Measurements from ENCODE around the gene HPGDS.

Gene HPGDS

DNA sequence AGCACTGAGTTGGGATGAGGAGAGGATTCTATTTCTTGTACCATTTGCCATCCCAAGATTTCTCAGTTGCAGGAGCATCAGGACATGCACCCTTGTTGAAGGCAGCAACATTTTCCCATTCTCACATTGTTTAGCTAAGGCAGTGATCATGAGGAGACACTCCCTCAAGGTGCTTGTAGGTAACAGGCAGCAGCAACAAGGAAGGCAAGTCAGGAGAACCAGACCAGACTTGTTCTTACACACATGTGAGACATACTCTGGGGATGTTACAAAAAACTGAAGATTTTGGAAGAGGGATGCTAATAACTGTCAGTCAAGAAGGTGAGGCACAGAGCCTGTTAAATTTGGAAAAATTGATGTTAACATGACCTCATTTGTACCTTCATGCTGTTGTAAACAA, 15.5 kb upstream of the HPGDS start:
- no peak for DNase-seq (ENCODE audit: low read depth)
- TF ChIP-seq, protein P1, sequence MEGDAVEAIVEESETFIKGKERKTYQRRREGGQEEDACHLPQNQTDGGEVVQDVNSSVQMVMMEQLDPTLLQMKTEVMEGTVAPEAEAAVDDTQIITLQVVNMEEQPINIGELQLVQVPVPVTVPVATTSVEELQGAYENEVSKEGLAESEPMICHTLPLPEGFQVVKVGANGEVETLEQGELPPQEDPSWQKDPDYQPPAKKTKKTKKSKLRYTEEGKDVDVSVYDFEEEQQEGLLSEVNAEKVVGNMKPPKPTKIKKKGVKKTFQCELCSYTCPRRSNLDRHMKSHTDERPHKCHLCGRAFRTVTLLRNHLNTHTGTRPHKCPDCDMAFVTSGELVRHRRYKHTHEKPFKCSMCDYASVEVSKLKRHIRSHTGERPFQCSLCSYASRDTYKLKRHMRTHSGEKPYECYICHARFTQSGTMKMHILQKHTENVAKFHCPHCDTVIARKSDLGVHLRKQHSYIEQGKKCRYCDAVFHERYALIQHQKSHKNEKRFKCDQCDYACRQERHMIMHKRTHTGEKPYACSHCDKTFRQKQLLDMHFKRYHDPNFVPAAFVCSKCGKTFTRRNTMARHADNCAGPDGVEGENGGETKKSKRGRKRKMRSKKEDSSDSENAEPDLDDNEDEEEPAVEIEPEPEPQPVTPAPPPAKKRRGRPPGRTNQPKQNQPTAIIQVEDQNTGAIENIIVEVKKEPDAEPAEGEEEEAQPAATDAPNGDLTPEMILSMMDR (conservative IDR thresholded peaks at IDR 0.05; ENCODE audit: control insufficient read depth, insufficient read depth, low read depth, low read length) = no peak
- no peak overlapping the region for H3K4me3 ChIP-seq (ENCODE audit: control insufficient read depth, low read depth, low read length)

DNA sequence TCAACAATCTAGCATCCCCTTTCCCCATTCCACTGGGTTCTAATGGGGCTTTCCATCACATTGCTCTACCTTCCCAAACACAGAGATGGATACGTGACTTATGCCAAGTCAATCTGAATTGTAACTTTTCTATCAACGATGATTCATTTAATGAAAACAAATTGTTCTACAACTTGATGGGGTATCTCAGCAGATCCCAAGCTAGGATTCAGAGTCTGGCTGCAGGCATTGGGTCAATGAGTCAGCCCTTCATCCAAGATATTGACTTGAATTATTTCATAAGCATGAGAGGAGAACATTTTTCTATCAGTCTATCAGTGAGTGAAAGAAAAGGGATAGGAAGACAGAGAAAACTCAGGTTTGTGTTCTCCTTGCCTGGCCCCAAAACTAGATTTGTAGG, 15.0 kb upstream of the HPGDS start:
- DNase-seq (ENCODE audit: low read depth) = no peak
- no peak overlapping the region for H3K4me3 ChIP-seq (ENCODE audit: control insufficient read depth, low read depth, low read length)
- TF ChIP-seq, protein P1 (conservative IDR thresholded peaks at IDR 0.05; ENCODE audit: control insufficient read depth, insufficient read depth, low read depth, low read length) = no peak

DNA sequence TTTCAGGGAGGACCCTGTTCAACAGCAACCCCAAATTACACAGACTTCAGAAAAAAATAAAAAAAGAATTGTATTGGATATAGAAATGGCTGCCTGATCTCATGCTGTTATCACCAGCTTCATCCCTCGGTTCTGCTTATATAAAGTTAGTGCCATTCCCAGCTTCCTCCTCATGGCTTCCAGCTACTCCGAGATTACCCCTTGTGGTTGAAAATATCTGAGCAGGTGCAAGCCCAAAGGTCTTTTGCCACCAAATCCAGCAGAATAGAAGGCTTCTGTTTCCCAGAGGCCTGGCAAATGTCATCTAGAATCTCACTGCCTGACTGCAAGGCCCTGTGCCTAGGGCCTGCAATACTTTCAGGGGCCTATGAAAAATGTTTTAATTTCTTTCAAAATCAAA, 13.8 kb upstream of the HPGDS start:
- no peak for DNase-seq (ENCODE audit: low read depth)
- TF ChIP-seq, protein P1 (conservative IDR thresholded peaks at IDR 0.05; ENCODE audit: control insufficient read depth, insufficient read depth, low read depth, low read length) = no peak

DNA sequence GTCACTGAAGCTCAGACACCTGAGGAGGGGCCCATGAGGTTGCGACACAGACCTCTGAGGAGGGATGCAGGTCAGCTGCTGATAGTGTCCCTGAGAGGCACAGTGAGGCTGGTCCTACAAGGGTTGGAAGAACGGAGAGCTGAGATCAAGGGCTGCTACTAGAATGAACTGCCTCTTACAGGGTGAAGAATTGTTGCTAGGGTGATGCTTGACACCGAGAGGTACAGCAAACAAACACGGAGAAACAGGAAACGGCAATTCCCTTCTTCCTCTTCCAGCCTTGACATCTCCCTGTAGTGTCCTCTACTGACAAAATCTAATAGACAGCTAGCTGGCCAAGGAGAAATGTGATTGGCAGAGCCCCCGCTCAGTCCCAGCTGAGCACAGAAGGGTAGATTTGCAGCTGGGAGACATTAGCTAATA, 11.8 kb upstream of the HPGDS start:
- no peak for DNase-seq (ENCODE audit: low read depth)
- H3K4me3 ChIP-seq (ENCODE audit: control insufficient read depth, low read depth, low read length) = no peak overlapping the region
- TF ChIP-seq, protein P1 (conservative IDR thresholded peaks at IDR 0.05; ENCODE audit: control insufficient read depth, insufficient read depth, low read depth, low read length) = no peak

More for the DNA sequence above, 13.8 kb upstream of the HPGDS start:
- no peak overlapping the region for H3K4me3 ChIP-seq (ENCODE audit: control insufficient read depth, low read depth, low read length)

DNA sequence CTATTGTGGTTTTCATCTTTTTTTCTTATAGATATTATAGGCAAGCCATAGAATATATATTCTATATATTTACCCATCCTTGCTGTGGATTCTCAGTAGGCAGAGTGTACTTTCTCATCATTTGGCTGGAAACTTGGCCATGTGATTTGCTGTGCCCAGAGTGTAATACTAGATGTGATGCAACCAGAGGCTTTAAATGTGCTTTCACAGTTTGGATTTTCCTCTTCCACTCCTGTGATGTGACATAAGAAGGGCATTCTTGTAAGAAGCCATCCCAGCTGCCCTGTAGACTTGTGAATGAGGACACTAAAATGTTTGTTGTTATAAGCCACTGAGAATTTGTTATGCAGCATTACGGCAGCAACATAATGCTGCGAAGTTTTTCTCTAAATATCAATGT, 10.4 kb upstream of the HPGDS start:
- no peak overlapping the region for H3K4me3 ChIP-seq (ENCODE audit: control insufficient read depth, low read depth, low read length)
- no peak for DNase-seq (ENCODE audit: low read depth)
- TF ChIP-seq, protein P1 (conservative IDR thresholded peaks at IDR 0.05; ENCODE audit: control insufficient read depth, insufficient read depth, low read depth, low read length) = no peak

DNA sequence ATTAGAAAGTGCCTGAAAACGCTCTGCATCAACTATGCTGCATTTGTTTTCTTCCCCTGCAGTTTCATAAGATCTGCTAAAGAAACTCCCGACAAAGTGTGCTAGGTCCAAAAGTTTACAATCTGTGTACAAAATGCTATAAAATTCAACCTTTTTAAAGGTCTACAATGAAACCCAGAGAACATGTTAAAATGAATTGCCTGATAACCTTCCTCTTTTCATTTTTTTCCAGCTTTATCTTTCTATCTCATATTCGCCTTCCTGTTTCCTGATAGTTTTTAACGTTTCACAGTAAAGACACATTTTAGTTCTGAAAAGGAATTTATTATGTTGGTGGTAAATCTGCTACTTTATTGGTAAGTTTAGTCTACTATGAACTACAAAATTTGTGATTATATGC, 9.5 kb upstream of the HPGDS start:
- no peak for DNase-seq (ENCODE audit: low read depth)
- TF ChIP-seq, protein P1 (conservative IDR thresholded peaks at IDR 0.05; ENCODE audit: control insufficient read depth, insufficient read depth, low read depth, low read length) = no peak
- no peak overlapping the region for H3K4me3 ChIP-seq (ENCODE audit: control insufficient read depth, low read depth, low read length)

DNA sequence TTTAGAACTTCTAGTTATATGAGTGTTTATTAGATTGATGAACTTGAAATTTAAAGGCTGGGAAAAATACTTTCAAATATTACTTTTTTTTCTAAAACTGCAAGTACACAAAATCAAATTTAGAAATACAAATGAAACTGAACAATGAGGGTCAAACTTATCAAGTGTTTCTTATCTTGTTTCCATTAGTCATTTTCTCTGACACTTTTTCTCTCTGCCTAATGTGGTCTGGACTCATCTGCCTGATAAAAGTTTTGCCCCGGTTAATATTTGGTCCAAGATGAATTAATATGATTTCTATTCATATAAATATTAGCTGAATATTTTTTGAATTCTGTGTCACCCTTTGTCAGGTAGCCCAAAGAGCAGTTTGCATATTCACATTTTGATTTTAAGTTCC, 8.7 kb upstream of the HPGDS start:
- TF ChIP-seq, protein P1 (conservative IDR thresholded peaks at IDR 0.05; ENCODE audit: control insufficient read depth, insufficient read depth, low read depth, low read length) = no peak
- no peak overlapping the region for H3K4me3 ChIP-seq (ENCODE audit: control insufficient read depth, low read depth, low read length)
- no peak for DNase-seq (ENCODE audit: low read depth)
